Type B pancreatic cell (in vitro differentiated cells): Measurements from ENCODE around the gene DDIAS. TPM values are rescaled to one million over a fixed set of nuclear protein-coding genes. Genes with fewer than 3 reads are reported as not detected.

Experiments used
- DNase-seq: peaks from one replicate; pipeline ENCODE4 v3.0.0; 2021; ENCODE audit warnings: mixed read lengths; ENCODE audit not compliant: unreplicated experiment; ENCODE audit errors: extremely low spot score
- H3K27ac Mint-ChIP-seq: 2 replicates; pipeline ENCODE4 v1.8.0; 2021; ENCODE audit warnings: mild to moderate bottlenecking, mixed read lengths
- H3K27me3 Mint-ChIP-seq: 2 replicates; pipeline ENCODE4 v1.8.0; 2021; ENCODE audit warnings: mixed read lengths
- H3K36me3 Mint-ChIP-seq: 2 replicates; pipeline ENCODE4 v1.8.0; 2021; ENCODE audit warnings: mixed read lengths
- H3K4me1 Mint-ChIP-seq: one replicate; pipeline ENCODE4 v1.8.0; 2021; ENCODE audit warnings: mixed read lengths; ENCODE audit not compliant: unreplicated experiment
- H3K4me3 Mint-ChIP-seq: 2 replicates; pipeline ENCODE4 v1.8.0; 2021; ENCODE audit warnings: mild to moderate bottlenecking, mixed read lengths
- H3K9me3 Mint-ChIP-seq: 2 replicates; pipeline ENCODE4 v1.8.0; 2021; ENCODE audit warnings: mixed read lengths
- CTCF ChIP-seq: fragments of 200-600 bp; sonication (generic); conservative IDR thresholded peaks from 2 replicates; pipeline ENCODE4 v1.5.0; 2021; ENCODE audit warnings: antibody characterized with exemption, mild to moderate bottlenecking
- total RNA-seq: library from RNA; stranded (reverse); gene quantifications from 2 replicates; pipeline ENCODE4 v1.2.1, GENCODE V29; 2021; ENCODE audit warnings: low replicate concordance

The DDIAS gene
- total RNA-seq, 1 donor from 2014 or later = 7.6 TPM

GRCh38 chr11:82979824-82980223, 78.3 kb downstream of the DDIAS start:
- Mint-ChIP-seq H3K4me3 (no peak overlapping the region), H3K27ac (no peak overlapping the region), H3K36me3 (peaks cover 14% of the 10 kb centered on the region)

GRCh38 chr11:82980292-82980691, 78.8 kb downstream of the DDIAS start:
- Mint-ChIP-seq H3K27me3 (no peaks in the 10 kb centered on the region), H3K4me1 (no peaks in the 10 kb centered on the region), H3K9me3 (no peaks in the 10 kb centered on the region), H3K27ac (no peak overlapping the region), H3K36me3 (peaks cover 14% of the 10 kb centered on the region), H3K4me3 (no peak overlapping the region)
- DNase-seq = no peak
- no peak for TF ChIP-seq CTCF

More at GRCh38 chr11:82979824-82980223, 78.3 kb downstream of the DDIAS start:
- Mint-ChIP-seq H3K27me3 (no peaks in the 10 kb centered on the region), H3K9me3 (no peaks in the 10 kb centered on the region), H3K4me1 (no peaks in the 10 kb centered on the region)
- no peak for DNase-seq
- TF ChIP-seq CTCF = no peak

GRCh38 chr11:82980947-82981346, 79.4 kb downstream of the DDIAS start:
- H3K36me3 Mint-ChIP-seq = peaks cover 14% of the 10 kb centered on the region
- no peaks in the 10 kb centered on the region for H3K9me3 Mint-ChIP-seq
- H3K27ac Mint-ChIP-seq = no peak overlapping the region
- DNase-seq = no peak
- H3K4me1 Mint-ChIP-seq = no peaks in the 10 kb centered on the region
- no peaks in the 10 kb centered on the region for H3K27me3 Mint-ChIP-seq
- H3K4me3 Mint-ChIP-seq = no peak overlapping the region
- no peak for TF ChIP-seq CTCF

GRCh38 chr11:82981852-82982251, 80.3 kb downstream of the DDIAS start:
- Mint-ChIP-seq H3K4me1 (no peaks in the 10 kb centered on the region), H3K9me3 (no peaks in the 10 kb centered on the region), H3K36me3 (peaks cover 14% of the 10 kb centered on the region), H3K27me3 (no peaks in the 10 kb centered on the region), H3K4me3 (no peak overlapping the region), H3K27ac (no peak overlapping the region)
- no peak for DNase-seq
- no peak for TF ChIP-seq CTCF

Other genes with a start within 250 kb of the DDIAS start
- 0.93 and 3.1 TPM in 2 replicates for gene FAM181B, start 167.9 kb upstream of the DDIAS start, total RNA-seq
- gene PRCP, start 1.3 kb upstream of the DDIAS start, total RNA-seq = 61.1 and 77.5 TPM in 2 replicates
- 10.0 and 13.8 TPM in 2 replicates for gene RAB30, start 170.2 kb downstream of the DDIAS start, total RNA-seq